Endothelial cell of umbilical vein (primary cell): Measurements from ENCODE around the gene RABL3. TPM values are rescaled to one million over a fixed set of nuclear protein-coding genes. Genes with fewer than 3 reads are reported as not detected.

Experiments used
- BruUV-seq: library from RNA; stranded (reverse); fragments of 400-500 nt; replicated peaks from 2 replicates; lab custom pipeline; 2021; lab: Mats Ljungman, UMichigan
- CTCF ChIA-PET: fragments of 300-600, 350-600 bp; sonication (Branson Sonifier 250); formaldehyde crosslinking; loops from one replicate; lab custom pipeline; 2021; ENCODE audit warnings: antibody characterized with exemption, inconsistent platforms; lab: Charles Lee
- POLR2A ChIA-PET: fragments of 300-600, 350-600 bp; sonication (Branson Sonifier 250); formaldehyde crosslinking; loops from one replicate; lab custom pipeline; 2021; ENCODE audit warnings: antibody characterized with exemption, inconsistent platforms; lab: Charles Lee
- DNase-seq: peaks from one replicate; pipeline ENCODE4 v3.0.0-alpha.2; 2011; ENCODE audit warnings: low read depth, low spot score
- FAIRE-seq: peaks from 2 replicates; lab custom pipeline; 2011; peaks lifted over from hg19 to GRCh38; lab: Jason Lieb, UNC
- H2AFZ ChIP-seq: 2 replicates; pipeline ENCODE4 v1.6.0; 2012; ENCODE audit warnings: low read depth, low read length, control low read depth, inconsistent platforms
- H3K27ac ChIP-seq: 2 replicates; pipeline ENCODE4 v1.5.1; 2011; ENCODE audit warnings: low read depth, mild to moderate bottlenecking, control low read depth, low read length, moderate library complexity; ENCODE audit not compliant: insufficient read depth
- H3K27me3 ChIP-seq, 2 experiments: 2 replicates each; pipeline versions ENCODE4 v1.6.0 to v1.6.1; 2011; ENCODE audit warnings: low read length in 2 of 2, mixed read lengths in 1 of 2; ENCODE audit not compliant: control insufficient read depth in 2 of 2, insufficient read depth in 2 of 2
- H3K36me3 ChIP-seq, 2 experiments: 2 replicates in 1 of 2; 3 replicates in 1 of 2; pipeline ENCODE4 v1.5.1; 2011; ENCODE audit warnings: low read length in 2 of 2, mild to moderate bottlenecking in 1 of 2, moderate library complexity in 1 of 2; ENCODE audit not compliant: control insufficient read depth in 2 of 2, insufficient read depth in 2 of 2; ENCODE audit errors: extremely low read depth in 1 of 2
- H3K4me1 ChIP-seq: 3 replicates; pipeline ENCODE4 v1.5.1; 2011; ENCODE audit warnings: mild to moderate bottlenecking, low read length; ENCODE audit not compliant: control insufficient read depth, insufficient read depth; ENCODE audit errors: extremely low read depth
- H3K4me2 ChIP-seq: 2 replicates; pipeline ENCODE4 v1.6.1; 2011; ENCODE audit warnings: low read length, control low read depth, mixed read lengths; ENCODE audit not compliant: insufficient read depth
- H3K4me3 ChIP-seq, 3 experiments: fragments of 200-600 bp in 1 of 3; sonication (generic), shearing (Covaris generic) in 1 of 3; replicated peaks in 1 of 3; 2 replicates each; pipeline ENCODE4 v1.5.1; 2011 to 2016; ENCODE audit warnings: control low read depth in 3 of 3, low read length in 3 of 3, mild to moderate bottlenecking in 2 of 3, inconsistent platforms in 1 of 3, low read depth in 1 of 3, moderate library complexity in 1 of 3; ENCODE audit not compliant: insufficient read depth in 1 of 3
- H3K79me2 ChIP-seq: 2 replicates; pipeline ENCODE4 v1.6.0; 2012; ENCODE audit warnings: low read length, inconsistent platforms; ENCODE audit not compliant: control insufficient read depth, insufficient read depth
- H3K9ac ChIP-seq: replicated peaks from 2 replicates; pipeline ENCODE3; 2011; ENCODE audit warnings: low read length, control low read depth; ENCODE audit not compliant: insufficient read depth; ENCODE audit errors: extremely low read depth
- H3K9me1 ChIP-seq: replicated peaks from 3 replicates; pipeline ENCODE4 v1.6.0; 2011; ENCODE audit warnings: mild to moderate bottlenecking, low read length; ENCODE audit not compliant: control insufficient read depth, insufficient read depth; ENCODE audit errors: extremely low read depth
- H3K9me3 ChIP-seq: replicated peaks from 2 replicates; pipeline ENCODE4 v1.5.1; 2012; ENCODE audit warnings: low read length, inconsistent platforms; ENCODE audit not compliant: control insufficient read depth, insufficient read depth
- H4K20me1 ChIP-seq: replicated peaks from 2 replicates; pipeline ENCODE3; 2011; ENCODE audit warnings: mild to moderate bottlenecking, low read length; ENCODE audit not compliant: control insufficient read depth, insufficient read depth; ENCODE audit errors: extremely low read depth
- CTCF ChIP-seq, 2 donors: IDR thresholded peaks; 1 replicate in 1 of 2; 2 replicates in 1 of 2; pipeline ENCODE4 v1.5.1; 2011; ENCODE audit warnings: low read length in 2 of 2, mild to moderate bottlenecking in 2 of 2, moderate library complexity in 2 of 2, control low read depth in 1 of 2, inconsistent platforms in 1 of 2, low read depth in 1 of 2; ENCODE audit not compliant: insufficient read depth in 1 of 2; ENCODE audit errors: extremely low read depth in 1 of 2
- EZH2 ChIP-seq: IDR thresholded peaks from 2 replicates; pipeline ENCODE4 v1.6.1; 2012; ENCODE audit warnings: borderline replicate concordance, low read depth, mild to moderate bottlenecking, moderate library complexity, low read length, inconsistent platforms; ENCODE audit not compliant: severe bottlenecking
- FOS ChIP-seq: IDR thresholded peaks from 2 replicates; pipeline ENCODE4 v1.6.1; 2011; ENCODE audit warnings: mild to moderate bottlenecking, low read length, moderate library complexity, borderline replicate concordance; ENCODE audit not compliant: insufficient read depth
- GATA2 ChIP-seq: IDR thresholded peaks from 2 replicates; pipeline ENCODE4 v1.7.0; 2011; ENCODE audit warnings: low read depth, mild to moderate bottlenecking, moderate library complexity, mixed read lengths, low read length; ENCODE audit not compliant: insufficient read length, insufficient read depth
- JUN ChIP-seq: IDR thresholded peaks from 2 replicates; pipeline ENCODE4 v1.6.1; 2011; ENCODE audit warnings: borderline replicate concordance, low read depth; ENCODE audit not compliant: insufficient read length, insufficient read depth
- MAX ChIP-seq: IDR thresholded peaks from 2 replicates; pipeline ENCODE4 v1.6.1; 2011; ENCODE audit not compliant: insufficient read depth, insufficient read length
- MYC ChIP-seq: IDR thresholded peaks from one replicate; pipeline ENCODE4 v1.6.1; 2011; ENCODE audit warnings: mild to moderate bottlenecking, low read depth, low read length
- POLR2A ChIP-seq: IDR thresholded peaks from 2 replicates; pipeline ENCODE4 v1.6.1; 2012; ENCODE audit warnings: low read depth, mild to moderate bottlenecking, control low read depth, low read length
- POLR2AphosphoS5 ChIP-seq: IDR thresholded peaks from 2 replicates; pipeline ENCODE4 v1.6.1; 2012; ENCODE audit warnings: low read depth, mild to moderate bottlenecking, control low read depth, low read length, moderate library complexity; ENCODE audit not compliant: insufficient read depth
- dilution Hi-C: fragments of 300-500 bp; cut with MboI; formaldehyde crosslinking; loops from one replicate; pipeline ENCODE4 v1.15.0; 2019; ENCODE audit warnings: low sequenced_read_pairs; ENCODE audit not compliant: extremely low pct_ligation_motif_present
- intact Hi-C: fragments of 100-400 bp; cut with micrococcal nuclease; formaldehyde crosslinking; loops from one replicate; pipeline ENCODE4 v1.10.0; 2022
- polyA plus RNA-seq, 4 experiments: library from polyadenylated mRNA; depleted of rRNA in 3 of 4; stranded (reverse) in 3 of 4; unstranded in 1 of 4; fragments of >200 nt; gene quantifications; 2 replicates each; pipeline versions ENCODE4 v1.2.1 to v1.2.3, GENCODE V29; 2011 to 2012; ENCODE audit warnings: missing spikeins in 1 of 4
- total RNA-seq: library from RNA; stranded (reverse); gene quantifications from 2 replicates; pipeline ENCODE4 v1.2.3, GENCODE V29; 2021

The RABL3 gene
- total and polyA plus RNA-seq, 2 donors (not counting 3 experiments of a cell fraction or from before 2014, with no cell fraction given), result 4.3 to 24.9 TPM

GRCh38 chr3:120775411-120775810 is 33.1 kb upstream of the RABL3 start:
- Histone ChIP-seq H3K4me2 (no peak overlapping the region), H3K27ac (no peak overlapping the region), H3K27me3 (no peaks in the 10 kb centered on the region), H4K20me1 (no peaks in the 10 kb centered on the region), H3K9me1 (no peaks in the 10 kb centered on the region), H3K79me2 (peaks cover 2% of the 10 kb centered on the region), H2AFZ (no peak overlapping the region), H3K4me1 (peaks cover 9% of the 10 kb centered on the region), H3K9me3 (no peaks in the 10 kb centered on the region), H3K4me3 (no peak overlapping the region), H3K36me3 (peaks cover 1 to 9% of the 10 kb centered on the region in 2 experiments), H3K9ac (no peak overlapping the region)
- DNase-seq (no peak), FAIRE-seq (no peak)
- BruUV-seq, result no TSS peak
- no peak for TF ChIP-seq EZH2
- no peak for TF ChIP-seq FOS
- TF ChIP-seq MAX, result no peak
- TF ChIP-seq POLR2AphosphoS5, result no peak
- no peak for TF ChIP-seq MYC
- TF ChIP-seq CTCF (IDR thresholded peaks at IDR 0.05; ENCODE audit: extremely low read depth in 1 of 2, insufficient read depth in 1 of 2, low read depth in 1 of 2, low read length in 2 of 2), result no peak
- TF ChIP-seq POLR2A, result no peak
- TF ChIP-seq JUN, result no peak
- no peak for TF ChIP-seq GATA2
- ChIA-PET CTCF (no interaction called here), POLR2A (no interaction called here)
- intact Hi-C loops, result no loop called here
- dilution Hi-C loops, result no loop called here
